Mucosa of stomach (tissue), 1 donor: ENCODE data around the gene STX12.
"Not testable (repeated sequence)": the region's sequence is repeated elsewhere in the genome, so short reads cannot be mapped to it uniquely, and the experiment has no call there.

Source experiments
- H3K27me3 ChIP-seq: one replicate; pipeline ENCODE4 v1.7.0; 2013; ENCODE audit warnings: mild to moderate bottlenecking, low read length; ENCODE audit not compliant: control insufficient read depth, insufficient read depth
- H3K36me3 ChIP-seq: one replicate; pipeline ENCODE4 v1.7.0; 2013; ENCODE audit warnings: low read length; ENCODE audit not compliant: control insufficient read depth, insufficient read depth
- H3K4me1 ChIP-seq: one replicate; pipeline ENCODE4 v1.7.0; 2013; ENCODE audit warnings: mild to moderate bottlenecking, low read length; ENCODE audit not compliant: control insufficient read depth, insufficient read depth
- H3K4me3 ChIP-seq: one replicate; pipeline ENCODE4 v1.7.0; 2013; ENCODE audit warnings: low read length
- H3K9ac ChIP-seq: one replicate; pipeline ENCODE4 v1.7.0; 2013; ENCODE audit warnings: mild to moderate bottlenecking, low read length, moderate library complexity
- H3K9me3 ChIP-seq: one replicate; pipeline ENCODE4 v1.7.0; 2013; ENCODE audit warnings: mild to moderate bottlenecking, low read length, moderate library complexity; ENCODE audit not compliant: control insufficient read depth
- donor health status: Pancreatic carcinoma.

The STX12 gene

GRCh38 chr1:27835501-27835900, 62.5 kb downstream of the STX12 start:
- Histone ChIP-seq H3K4me1 (peaks cover 9% of the 10 kb centered on the region), H3K9me3 (no peaks in the 10 kb centered on the region), H3K36me3 (no peaks in the 10 kb centered on the region), H3K4me3 (no peak overlapping the region), H3K9ac (no peak overlapping the region), H3K27me3 (no peaks in the 10 kb centered on the region)

DNA sequence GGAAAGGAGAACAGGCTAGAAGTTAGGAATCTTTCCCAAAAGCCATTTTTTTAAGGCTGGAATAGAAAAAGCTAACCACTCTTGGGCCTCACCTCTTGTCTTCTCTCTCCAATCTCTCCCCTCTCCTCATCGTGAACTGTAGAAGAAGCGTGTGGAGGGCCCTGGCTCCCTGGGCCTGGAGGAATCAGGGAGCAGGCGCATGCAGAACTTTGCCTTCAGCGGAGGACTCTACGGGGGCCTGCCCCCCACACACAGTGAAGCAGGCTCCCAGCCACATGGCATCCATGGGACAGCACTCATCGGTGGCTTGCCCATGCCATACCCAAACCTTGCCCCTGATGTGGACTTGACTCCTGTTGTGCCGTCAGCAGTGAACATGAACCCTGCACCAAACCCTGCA, 76.9 kb downstream of the STX12 start:
- Histone ChIP-seq H3K9ac (no peak overlapping the region), H3K27me3 (no peaks in the 10 kb centered on the region), H3K9me3 (no peaks in the 10 kb centered on the region), H3K4me3 (no peak overlapping the region), H3K4me1 (no peaks in the 10 kb centered on the region), H3K36me3 (peaks cover 11% of the 10 kb centered on the region)

DNA sequence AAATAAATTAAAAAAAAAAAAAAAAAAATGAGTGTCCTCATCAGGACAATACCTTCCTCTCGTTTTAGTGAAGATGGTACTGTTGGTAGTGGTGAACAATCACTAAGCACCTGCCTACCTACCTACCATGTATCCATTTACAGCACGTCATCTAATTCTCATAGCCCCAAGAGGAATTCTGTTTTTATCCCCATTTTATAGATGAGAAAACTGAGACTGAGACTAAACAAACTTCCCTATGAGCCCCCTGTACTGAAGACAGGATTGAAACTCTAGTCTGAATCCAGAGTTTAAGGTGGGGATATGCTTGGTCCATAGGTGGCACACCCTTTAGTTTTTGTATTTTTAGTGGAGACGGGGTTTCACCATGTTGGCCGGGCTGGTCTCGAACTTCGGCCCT, 82.1 kb downstream of the STX12 start:
- Histone ChIP-seq H3K4me3 (no peak overlapping the region), H3K9me3 (no peaks in the 10 kb centered on the region), H3K9ac (no peak overlapping the region), H3K27me3 (no peaks in the 10 kb centered on the region), H3K4me1 (no peaks in the 10 kb centered on the region), H3K36me3 (no peaks in the 10 kb centered on the region)

DNA sequence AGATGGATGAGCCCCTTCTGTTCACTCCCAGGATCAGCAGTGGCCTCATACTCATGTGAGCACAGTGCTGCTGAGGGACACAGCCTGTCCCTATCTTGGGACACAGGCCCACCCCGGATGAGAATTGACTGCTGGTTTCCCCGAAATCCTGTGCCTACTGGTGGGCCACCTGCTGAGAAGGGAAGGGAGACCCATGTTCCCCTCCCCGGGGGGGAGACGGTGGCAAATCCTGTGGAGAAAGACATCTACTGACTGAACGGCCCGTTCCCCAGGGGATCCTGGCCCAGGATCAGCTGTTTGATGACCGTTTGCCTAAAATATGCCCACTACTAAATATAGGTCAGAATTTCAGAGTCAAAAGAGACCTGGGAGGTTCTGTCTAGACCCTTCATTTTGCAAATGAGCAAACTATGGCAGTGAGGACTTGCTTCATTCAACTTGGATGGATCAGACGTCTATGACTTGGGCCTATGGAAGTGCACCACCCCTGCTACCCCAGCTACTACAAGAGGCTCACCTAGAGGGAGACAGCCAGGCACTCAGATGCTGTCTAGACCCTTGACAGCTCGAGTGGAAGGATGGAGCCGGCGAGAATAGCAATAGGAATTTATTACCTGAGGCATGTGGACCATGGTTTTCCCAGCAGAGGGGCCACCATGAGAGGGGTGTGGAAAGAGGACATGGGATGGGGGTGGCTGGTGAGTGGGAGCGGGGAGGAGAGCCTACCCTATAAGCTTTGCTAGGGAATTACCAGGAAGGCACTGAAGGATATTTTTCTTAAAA, 83.7 kb downstream of the STX12 start:
- Histone ChIP-seq H3K27me3 (no peaks in the 10 kb centered on the region), H3K9ac (no peak overlapping the region), H3K36me3 (no peaks in the 10 kb centered on the region), H3K4me3 (no peak overlapping the region), H3K4me1 (no peaks in the 10 kb centered on the region), H3K9me3 (no peaks in the 10 kb centered on the region)

- H3K27me3 ChIP-seq, H3K9ac ChIP-seq, H3K4me1 ChIP-seq, H3K9me3 ChIP-seq, H3K4me3 ChIP-seq, H3K36me3 ChIP-seq: not testable (repeated sequence)
These were observed 84.5 kb downstream of the STX12 start for GRCh38 chr1:27857552-27857951.

DNA sequence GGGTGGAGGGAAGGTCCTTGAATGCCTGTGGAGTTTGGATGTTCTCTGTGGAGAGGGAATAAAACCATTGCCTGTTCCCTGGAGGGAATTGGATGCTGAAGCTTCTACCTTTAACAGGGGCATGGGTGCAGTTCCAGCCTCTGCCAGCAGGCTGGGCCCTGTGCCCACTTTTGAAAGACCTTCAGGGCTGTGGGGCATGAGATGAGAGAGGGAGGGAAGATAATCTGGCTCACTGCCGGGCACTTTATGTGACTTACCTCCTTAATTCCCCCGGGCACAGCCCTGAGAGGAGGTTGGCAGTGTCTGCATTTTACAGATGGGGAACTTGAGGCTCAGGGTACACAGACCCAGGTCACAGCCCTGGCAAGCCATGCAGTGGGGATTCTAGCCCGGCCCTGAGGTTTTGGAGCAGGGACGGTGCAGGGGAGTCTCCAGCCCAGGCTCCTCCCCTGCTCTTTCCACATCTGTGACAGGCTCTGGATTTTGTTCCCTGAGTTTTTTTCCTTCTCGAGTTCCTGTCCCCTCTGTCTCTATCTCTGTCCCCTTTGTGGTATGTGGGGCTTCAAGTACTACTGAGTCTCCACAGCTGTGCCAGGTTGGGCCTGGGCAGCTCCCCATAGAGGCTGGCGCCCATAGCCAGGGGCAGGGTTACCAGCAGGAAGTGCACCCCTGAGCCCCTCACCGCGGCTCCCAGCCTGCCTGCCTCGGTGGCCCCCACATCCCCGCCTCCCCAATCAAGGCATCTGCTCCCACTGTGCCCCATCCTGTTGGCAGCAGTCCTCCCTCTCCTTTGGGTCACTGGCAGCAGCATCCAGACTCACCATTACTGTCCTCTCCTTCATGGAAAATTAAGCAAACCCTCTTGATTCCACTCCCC, 85.3 kb downstream of the STX12 start:
- no peaks in the 10 kb centered on the region for H3K4me1 ChIP-seq
- no peaks in the 10 kb centered on the region for H3K36me3 ChIP-seq
- H3K27me3 ChIP-seq = no peaks in the 10 kb centered on the region
- H3K4me3 ChIP-seq = no peak overlapping the region
- H3K9me3 ChIP-seq = no peaks in the 10 kb centered on the region
- H3K9ac ChIP-seq = peak overlapping the region; percentile 35

- no peaks in the 10 kb centered on the region for H3K27me3 ChIP-seq
- H3K4me3 ChIP-seq = no peak overlapping the region
- no peaks in the 10 kb centered on the region for H3K9me3 ChIP-seq
- no peak overlapping the region for H3K9ac ChIP-seq
- no peaks in the 10 kb centered on the region for H3K36me3 ChIP-seq
- no peaks in the 10 kb centered on the region for H3K4me1 ChIP-seq
These were observed 86.0 kb downstream of the STX12 start for GRCh38 chr1:27858949-27859576.

DNA sequence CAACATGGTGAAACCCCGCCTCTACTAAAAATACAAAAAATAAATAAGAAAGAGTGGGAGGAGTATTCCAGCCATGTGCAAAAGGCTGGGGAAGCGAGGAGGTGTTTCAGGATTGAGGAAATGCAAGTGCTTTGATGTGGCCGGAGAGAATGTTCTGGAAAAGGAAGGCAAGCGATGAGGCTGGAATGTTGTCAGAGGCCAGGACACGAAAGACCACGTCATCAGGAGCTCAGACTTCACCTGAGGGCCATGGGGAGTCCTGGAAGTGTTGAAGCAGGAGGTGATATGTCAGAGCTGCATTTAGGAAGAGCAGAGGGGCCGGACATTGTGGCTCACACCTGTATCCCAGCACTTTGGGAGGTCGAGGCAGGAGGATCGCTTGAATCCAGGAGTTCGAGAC, 88.4 kb downstream of the STX12 start:
- no peaks in the 10 kb centered on the region for H3K9me3 ChIP-seq
- H3K27me3 ChIP-seq = no peaks in the 10 kb centered on the region
- H3K9ac ChIP-seq = no peak overlapping the region
- H3K4me1 ChIP-seq = no peaks in the 10 kb centered on the region
- H3K4me3 ChIP-seq = no peak overlapping the region
- H3K36me3 ChIP-seq = no peaks in the 10 kb centered on the region

DNA sequence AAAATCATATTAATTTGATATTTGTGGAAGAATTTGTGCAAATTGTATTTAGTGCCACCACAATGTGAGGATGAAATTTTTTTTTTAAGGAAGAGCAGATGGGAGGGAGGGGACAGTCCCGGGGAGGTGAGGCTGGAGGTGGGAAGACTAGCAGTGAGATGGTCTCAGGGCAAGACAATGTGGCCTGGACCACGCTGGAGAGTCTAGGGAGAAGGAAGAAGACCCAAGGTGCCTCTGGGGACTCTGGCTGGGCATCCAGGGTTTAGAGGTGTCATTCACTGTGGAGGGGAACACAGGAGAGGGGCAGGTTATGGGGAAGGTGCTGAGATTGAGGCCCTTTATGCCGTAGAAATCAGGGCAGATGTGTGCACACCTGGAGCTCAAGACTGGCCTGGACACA, 89.0 kb downstream of the STX12 start:
- Histone ChIP-seq H3K36me3 (no peaks in the 10 kb centered on the region), H3K4me1 (no peaks in the 10 kb centered on the region), H3K27me3 (no peaks in the 10 kb centered on the region), H3K4me3 (no peak overlapping the region), H3K9ac (no peak overlapping the region), H3K9me3 (no peaks in the 10 kb centered on the region)

DNA sequence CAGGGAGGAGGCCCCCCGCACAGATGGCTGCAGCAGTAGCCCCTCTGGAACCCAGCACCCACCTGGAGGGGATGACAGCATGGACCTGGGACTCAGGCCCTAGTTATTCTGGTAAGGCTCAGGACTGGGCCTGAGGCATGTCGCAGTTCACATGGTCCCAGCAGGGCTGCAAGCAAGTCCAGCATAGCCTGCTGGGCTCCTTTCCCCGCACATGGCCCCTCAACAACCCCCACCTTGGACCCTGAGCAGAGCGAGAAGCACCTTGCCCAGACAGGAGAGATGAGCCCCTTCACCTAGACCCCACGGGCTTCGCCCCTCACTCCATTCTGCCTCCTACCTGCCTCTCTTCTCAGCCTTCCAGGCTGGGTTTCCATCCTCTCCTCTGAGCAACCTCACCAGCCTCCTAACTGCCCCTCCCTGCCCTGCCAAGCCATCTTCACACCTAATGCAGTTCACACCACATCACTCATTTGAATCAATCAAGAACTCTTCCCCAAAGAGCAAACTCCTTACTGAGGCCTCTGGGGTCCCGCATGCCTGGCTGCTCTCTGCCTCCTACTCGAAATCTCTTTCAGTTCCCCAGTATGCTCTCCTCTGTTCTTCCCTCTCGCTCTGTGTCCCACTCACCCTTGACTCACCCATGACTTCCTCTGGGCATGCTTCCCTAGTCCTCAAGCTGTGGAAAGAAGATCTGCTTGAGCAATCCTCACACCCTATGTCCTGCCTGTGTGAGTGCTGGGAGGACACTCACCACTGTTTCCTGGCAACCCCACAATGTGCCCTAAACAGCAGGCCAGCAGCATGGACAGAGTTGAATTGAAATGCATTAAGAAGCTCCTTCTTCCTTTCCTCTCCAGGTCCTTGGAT, 89.9 kb downstream of the STX12 start:
- Histone ChIP-seq H3K27me3 (no peaks in the 10 kb centered on the region), H3K4me1 (no peaks in the 10 kb centered on the region), H3K36me3 (no peaks in the 10 kb centered on the region), H3K9me3 (no peaks in the 10 kb centered on the region), H3K4me3 (no peak overlapping the region), H3K9ac (no peak overlapping the region)

DNA sequence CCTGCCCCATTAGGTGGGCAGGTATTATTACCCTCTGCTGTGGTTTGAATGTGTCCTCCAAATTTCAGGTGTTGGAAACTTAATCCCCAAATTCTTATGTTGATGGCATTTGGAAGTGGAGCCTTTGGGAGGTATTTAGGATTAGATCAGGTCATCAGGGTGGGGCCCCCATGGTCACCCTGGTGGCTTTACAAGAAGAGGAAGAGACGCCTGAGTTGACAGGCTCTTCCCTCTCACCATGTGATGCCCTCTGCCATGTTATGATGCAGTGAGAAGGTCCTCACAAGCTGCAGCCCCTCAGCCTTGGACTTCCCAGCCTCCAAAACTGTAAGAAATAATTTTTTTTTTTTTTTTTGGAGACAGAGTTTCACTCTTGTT, 90.5 kb downstream of the STX12 start:
- no peaks in the 10 kb centered on the region for H3K27me3 ChIP-seq
- H3K9ac ChIP-seq = no peak overlapping the region
- H3K4me1 ChIP-seq = no peaks in the 10 kb centered on the region
- H3K9me3 ChIP-seq = no peaks in the 10 kb centered on the region
- no peak overlapping the region for H3K4me3 ChIP-seq
- H3K36me3 ChIP-seq = no peaks in the 10 kb centered on the region
